Panc1 (cell line): ENCODE data around the gene EHD3.

Source experiments
- SIN3A ChIP-seq: IDR thresholded peaks from 2 replicates; pipeline ENCODE4 v1.6.1; 2012; ENCODE audit warnings: low read depth, mild to moderate bottlenecking, low read length, moderate library complexity, borderline replicate concordance; ENCODE audit not compliant: insufficient read depth
- TF ChIP-seq, protein P1 (sequence below): fragments of 450-650 bp; IDR thresholded peaks from 2 replicates; pipeline ENCODE4 v1.5.1; 2017; ENCODE audit warnings: mild to moderate bottlenecking
- TF ChIP-seq, protein P2 (sequence below), 2 experiments: IDR thresholded peaks; 2 replicates each; pipeline ENCODE4 v1.6.1; 2011 to 2012; ENCODE audit warnings: low read depth in 2 of 2, control low read depth in 1 of 2, low read length in 1 of 2, mild to moderate bottlenecking in 1 of 2, moderate library complexity in 1 of 2; ENCODE audit not compliant: insufficient read depth in 1 of 2

DNA sequence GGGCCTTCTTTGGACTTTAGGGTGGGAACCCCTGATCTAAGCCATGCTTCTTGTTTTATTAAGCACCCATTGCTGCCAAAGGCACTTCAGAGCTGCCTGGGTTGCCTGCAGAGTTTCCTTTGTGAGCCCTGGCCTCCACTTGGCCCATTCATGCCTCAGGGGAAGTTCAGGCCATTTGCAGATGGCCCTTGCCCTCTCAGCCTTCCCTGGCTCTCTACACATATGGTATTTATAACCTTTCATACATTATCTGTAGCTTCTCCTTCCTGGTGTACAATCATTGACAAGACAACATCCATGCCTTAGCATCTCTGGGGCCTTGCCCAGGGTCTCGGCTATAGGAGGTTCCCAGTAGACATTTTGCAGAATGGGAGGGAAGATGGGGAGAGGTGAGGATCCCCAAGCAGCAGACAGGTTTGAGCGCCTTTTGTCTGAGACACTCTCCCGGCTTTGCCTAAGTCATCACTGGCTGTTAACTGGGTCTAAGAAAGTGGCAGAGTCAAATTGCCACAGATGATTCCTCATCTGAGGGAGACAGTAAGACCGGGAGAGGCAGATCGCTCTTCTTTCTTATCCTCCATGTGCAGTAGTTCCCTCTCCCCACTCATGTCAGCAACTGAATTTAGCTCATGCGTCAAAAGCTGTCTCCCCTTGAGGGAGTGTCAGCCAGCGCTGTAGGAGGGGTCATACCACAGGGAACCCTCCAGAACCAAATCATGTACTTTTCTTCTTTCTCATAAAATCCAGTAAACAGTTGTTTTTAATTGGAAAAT is 2.7 kb downstream of the EHD3 start:
- TF ChIP-seq, protein P1, sequence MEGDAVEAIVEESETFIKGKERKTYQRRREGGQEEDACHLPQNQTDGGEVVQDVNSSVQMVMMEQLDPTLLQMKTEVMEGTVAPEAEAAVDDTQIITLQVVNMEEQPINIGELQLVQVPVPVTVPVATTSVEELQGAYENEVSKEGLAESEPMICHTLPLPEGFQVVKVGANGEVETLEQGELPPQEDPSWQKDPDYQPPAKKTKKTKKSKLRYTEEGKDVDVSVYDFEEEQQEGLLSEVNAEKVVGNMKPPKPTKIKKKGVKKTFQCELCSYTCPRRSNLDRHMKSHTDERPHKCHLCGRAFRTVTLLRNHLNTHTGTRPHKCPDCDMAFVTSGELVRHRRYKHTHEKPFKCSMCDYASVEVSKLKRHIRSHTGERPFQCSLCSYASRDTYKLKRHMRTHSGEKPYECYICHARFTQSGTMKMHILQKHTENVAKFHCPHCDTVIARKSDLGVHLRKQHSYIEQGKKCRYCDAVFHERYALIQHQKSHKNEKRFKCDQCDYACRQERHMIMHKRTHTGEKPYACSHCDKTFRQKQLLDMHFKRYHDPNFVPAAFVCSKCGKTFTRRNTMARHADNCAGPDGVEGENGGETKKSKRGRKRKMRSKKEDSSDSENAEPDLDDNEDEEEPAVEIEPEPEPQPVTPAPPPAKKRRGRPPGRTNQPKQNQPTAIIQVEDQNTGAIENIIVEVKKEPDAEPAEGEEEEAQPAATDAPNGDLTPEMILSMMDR, result no peak
- TF ChIP-seq, protein P2, sequence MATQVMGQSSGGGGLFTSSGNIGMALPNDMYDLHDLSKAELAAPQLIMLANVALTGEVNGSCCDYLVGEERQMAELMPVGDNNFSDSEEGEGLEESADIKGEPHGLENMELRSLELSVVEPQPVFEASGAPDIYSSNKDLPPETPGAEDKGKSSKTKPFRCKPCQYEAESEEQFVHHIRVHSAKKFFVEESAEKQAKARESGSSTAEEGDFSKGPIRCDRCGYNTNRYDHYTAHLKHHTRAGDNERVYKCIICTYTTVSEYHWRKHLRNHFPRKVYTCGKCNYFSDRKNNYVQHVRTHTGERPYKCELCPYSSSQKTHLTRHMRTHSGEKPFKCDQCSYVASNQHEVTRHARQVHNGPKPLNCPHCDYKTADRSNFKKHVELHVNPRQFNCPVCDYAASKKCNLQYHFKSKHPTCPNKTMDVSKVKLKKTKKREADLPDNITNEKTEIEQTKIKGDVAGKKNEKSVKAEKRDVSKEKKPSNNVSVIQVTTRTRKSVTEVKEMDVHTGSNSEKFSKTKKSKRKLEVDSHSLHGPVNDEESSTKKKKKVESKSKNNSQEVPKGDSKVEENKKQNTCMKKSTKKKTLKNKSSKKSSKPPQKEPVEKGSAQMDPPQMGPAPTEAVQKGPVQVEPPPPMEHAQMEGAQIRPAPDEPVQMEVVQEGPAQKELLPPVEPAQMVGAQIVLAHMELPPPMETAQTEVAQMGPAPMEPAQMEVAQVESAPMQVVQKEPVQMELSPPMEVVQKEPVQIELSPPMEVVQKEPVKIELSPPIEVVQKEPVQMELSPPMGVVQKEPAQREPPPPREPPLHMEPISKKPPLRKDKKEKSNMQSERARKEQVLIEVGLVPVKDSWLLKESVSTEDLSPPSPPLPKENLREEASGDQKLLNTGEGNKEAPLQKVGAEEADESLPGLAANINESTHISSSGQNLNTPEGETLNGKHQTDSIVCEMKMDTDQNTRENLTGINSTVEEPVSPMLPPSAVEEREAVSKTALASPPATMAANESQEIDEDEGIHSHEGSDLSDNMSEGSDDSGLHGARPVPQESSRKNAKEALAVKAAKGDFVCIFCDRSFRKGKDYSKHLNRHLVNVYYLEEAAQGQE (IDR thresholded peaks at IDR 0.05; ENCODE audit: insufficient read depth in 1 of 2, low read depth in 2 of 2, low read length in 1 of 2), result no peak
- no peak for TF ChIP-seq SIN3A
